AG09319 (cell line): ENCODE results near the gene LYAR.

Experiments
- DNase-seq: peaks from one replicate; pipeline ENCODE4 v3.0.0-alpha.2; 2010; ENCODE audit warnings: low read depth; ENCODE audit errors: extremely low read depth
- CTCF ChIP-seq: IDR thresholded peaks from 2 replicates; pipeline ENCODE4 v1.5.1; 2011; ENCODE audit warnings: low read depth, mild to moderate bottlenecking, inconsistent platforms, low read length, moderate library complexity

Gene LYAR

GRCh38 chr4:4296283-4296846, 6.4 kb upstream of the LYAR start:
- no peak for DNase-seq
- TF ChIP-seq CTCF, result no peak

GRCh38 chr4:4293279-4293678, 3.3 kb upstream of the LYAR start:
- no peak for TF ChIP-seq CTCF
- no peak for DNase-seq

GRCh38 chr4:4289597-4289940, 385 bp downstream of the LYAR start:
- no peak for DNase-seq
- no peak for TF ChIP-seq CTCF

- TF ChIP-seq CTCF, result no peak
- no peak for DNase-seq
Measured at GRCh38 chr4:4289055-4289454, 899 bp downstream of the LYAR start.

GRCh38 chr4:4288098-4288497, 1.9 kb downstream of the LYAR start:
- DNase-seq, result no peak
- no peak for TF ChIP-seq CTCF

GRCh38 chr4:4284827-4285618, 4.9 kb downstream of the LYAR start:
- no peak for TF ChIP-seq CTCF
- DNase-seq, result no peak

GRCh38 chr4:4281787-4282186, 8.2 kb downstream of the LYAR start:
- DNase-seq, result no peak
- no peak for TF ChIP-seq CTCF
